GM06990 (cell line): Measurements from ENCODE around the gene MPIG6B.

Source experiments
- DNase-seq: peaks from one replicate; pipeline ENCODE4 v3.0.0-alpha.2; 2011; ENCODE audit not compliant: insufficient read length; ENCODE audit errors: extremely low read depth
- H3K27me3 ChIP-seq: replicated peaks from 2 replicates; pipeline ENCODE4 v1.6.0; 2011; ENCODE audit warnings: low read length; ENCODE audit not compliant: control insufficient read depth, insufficient read depth
- H3K36me3 ChIP-seq: 2 replicates; pipeline ENCODE4 v1.5.1; 2011; ENCODE audit warnings: low read length; ENCODE audit not compliant: control insufficient read depth, insufficient read depth
- H3K4me3 ChIP-seq: replicated peaks from 2 replicates; pipeline ENCODE4 v1.5.1; 2011; ENCODE audit warnings: low read depth, mild to moderate bottlenecking, control low read depth, low read length
- TF ChIP-seq, protein P1 (sequence below): IDR thresholded peaks from 2 replicates; pipeline ENCODE4 v1.5.1; 2011; ENCODE audit warnings: low read length, control low read depth, mild to moderate bottlenecking, inconsistent platforms; ENCODE audit not compliant: insufficient read depth, poor library complexity, severe bottlenecking

Gene MPIG6B

DNA sequence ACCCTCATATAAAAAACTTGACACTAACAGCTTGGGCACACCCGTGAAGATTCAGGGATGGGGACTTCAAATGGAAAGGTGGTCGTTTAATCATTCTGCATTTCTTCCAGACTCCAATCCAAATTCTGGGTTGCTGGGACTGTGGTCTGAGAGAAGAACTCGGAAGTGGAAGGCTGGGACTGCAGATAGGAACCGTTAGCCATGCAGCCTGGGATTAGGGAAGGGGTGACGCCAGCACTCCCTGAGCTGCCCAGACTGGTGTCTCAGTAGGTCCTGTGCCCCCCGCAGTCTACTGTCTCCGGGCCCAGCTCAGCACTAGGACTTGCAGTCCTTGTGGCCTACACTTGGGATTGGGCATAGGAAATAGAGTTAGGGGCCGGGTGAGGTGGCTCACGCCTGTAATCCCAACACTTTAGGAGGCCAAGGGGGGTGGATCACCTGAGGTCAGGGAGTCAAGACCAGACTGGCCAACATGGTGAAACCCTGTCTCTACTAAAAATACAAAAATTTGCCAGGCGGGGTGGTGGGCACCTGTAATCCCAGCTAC lies 13.7 kb downstream of the MPIG6B start:
- H3K36me3 ChIP-seq: peaks cover 11% of the 10 kb centered on the region
- DNase-seq: no peak
- TF ChIP-seq, protein P1, sequence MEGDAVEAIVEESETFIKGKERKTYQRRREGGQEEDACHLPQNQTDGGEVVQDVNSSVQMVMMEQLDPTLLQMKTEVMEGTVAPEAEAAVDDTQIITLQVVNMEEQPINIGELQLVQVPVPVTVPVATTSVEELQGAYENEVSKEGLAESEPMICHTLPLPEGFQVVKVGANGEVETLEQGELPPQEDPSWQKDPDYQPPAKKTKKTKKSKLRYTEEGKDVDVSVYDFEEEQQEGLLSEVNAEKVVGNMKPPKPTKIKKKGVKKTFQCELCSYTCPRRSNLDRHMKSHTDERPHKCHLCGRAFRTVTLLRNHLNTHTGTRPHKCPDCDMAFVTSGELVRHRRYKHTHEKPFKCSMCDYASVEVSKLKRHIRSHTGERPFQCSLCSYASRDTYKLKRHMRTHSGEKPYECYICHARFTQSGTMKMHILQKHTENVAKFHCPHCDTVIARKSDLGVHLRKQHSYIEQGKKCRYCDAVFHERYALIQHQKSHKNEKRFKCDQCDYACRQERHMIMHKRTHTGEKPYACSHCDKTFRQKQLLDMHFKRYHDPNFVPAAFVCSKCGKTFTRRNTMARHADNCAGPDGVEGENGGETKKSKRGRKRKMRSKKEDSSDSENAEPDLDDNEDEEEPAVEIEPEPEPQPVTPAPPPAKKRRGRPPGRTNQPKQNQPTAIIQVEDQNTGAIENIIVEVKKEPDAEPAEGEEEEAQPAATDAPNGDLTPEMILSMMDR: no peak
- peak overlapping the region; percentile 84 for H3K4me3 ChIP-seq
- no peaks in the 10 kb centered on the region for H3K27me3 ChIP-seq

DNA sequence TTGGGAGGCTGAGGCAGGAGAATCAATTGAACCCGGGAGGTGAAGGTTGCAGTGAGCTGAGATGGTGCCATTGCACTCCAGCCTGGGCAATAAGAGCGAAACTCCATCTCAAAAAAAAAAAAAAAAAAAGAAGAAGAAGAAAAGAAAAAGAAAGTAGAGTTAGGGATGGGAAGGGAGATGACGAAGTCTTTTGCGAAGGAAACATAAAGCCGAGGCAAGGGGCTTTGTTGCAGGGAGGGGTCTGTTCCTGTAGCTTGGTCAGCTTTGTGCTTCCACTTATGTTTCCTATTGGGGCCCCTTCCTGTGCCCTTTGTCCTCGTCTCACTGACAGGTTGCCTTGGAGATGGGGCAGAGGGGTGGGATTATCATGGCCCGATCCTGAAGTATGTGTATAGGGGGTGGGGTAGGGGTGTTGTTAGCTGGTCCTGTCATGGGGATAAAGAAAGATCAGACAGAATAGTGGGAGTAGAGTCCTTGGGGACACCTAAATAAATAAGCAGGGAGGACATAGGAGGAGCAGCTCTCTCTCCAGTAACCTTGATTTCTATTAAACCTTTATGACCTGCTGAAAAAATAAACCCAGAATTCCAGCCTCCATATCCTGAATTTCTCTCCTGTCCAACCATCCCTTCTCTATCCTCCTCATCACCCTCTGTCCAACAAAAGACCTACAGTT lies 14.3 kb downstream of the MPIG6B start:
- TF ChIP-seq, protein P1: no peak
- peaks cover 9% of the 10 kb centered on the region for H3K36me3 ChIP-seq
- H3K27me3 ChIP-seq: no peaks in the 10 kb centered on the region
- no peak for DNase-seq
- peak overlapping the region; percentile 15; the same call in 1 of the 2 replicates for H3K4me3 ChIP-seq

DNA sequence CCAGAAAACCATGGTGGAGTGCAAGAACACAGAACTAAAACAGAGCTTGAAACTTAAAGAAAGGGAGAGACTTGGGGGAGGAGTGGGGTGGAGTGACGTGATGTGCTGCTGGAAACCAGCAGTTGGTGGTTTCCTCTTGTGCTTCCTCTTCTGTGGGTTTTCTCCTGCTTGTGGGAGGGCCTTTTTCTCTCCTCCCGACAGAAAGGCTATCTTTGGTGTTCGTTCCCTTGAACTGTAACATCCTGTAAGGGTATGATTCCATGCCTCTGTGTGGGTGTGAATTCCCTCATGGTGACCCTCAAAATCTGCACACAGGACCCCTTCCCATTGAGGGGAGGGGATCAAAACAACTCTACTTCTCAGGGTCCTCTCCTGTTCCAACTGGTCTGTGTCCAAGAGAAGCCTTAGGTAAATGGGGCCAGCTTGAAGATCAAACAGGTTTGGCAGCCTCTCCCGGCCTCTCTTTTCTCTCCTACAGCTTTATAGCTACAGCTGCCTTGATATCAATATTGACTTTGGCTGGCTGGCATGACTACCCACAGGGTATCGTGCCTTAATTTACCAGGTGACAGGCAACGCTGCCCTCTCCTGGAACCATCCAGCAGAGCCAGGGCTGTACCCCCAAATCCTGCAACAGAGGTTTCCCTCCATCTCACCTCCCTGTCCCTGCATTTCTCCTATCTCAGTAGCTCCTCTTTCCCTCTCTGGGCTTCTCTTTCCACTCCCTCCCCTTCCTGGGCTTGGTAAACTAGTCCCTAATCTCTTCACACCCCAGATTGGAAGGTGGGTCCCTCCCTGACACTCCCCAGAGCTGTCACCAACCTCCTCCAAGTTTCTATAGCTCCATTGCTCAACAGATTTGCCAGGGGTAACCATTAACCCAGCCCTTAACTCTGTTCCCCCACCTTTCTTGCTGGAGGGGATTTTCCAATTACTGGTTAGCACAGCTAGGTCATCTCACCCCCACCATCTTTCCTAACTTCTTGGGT lies 15.1 kb downstream of the MPIG6B start:
- DNase-seq: peak; percentile 47
- TF ChIP-seq, protein P1: peak; percentile 43

DNA sequence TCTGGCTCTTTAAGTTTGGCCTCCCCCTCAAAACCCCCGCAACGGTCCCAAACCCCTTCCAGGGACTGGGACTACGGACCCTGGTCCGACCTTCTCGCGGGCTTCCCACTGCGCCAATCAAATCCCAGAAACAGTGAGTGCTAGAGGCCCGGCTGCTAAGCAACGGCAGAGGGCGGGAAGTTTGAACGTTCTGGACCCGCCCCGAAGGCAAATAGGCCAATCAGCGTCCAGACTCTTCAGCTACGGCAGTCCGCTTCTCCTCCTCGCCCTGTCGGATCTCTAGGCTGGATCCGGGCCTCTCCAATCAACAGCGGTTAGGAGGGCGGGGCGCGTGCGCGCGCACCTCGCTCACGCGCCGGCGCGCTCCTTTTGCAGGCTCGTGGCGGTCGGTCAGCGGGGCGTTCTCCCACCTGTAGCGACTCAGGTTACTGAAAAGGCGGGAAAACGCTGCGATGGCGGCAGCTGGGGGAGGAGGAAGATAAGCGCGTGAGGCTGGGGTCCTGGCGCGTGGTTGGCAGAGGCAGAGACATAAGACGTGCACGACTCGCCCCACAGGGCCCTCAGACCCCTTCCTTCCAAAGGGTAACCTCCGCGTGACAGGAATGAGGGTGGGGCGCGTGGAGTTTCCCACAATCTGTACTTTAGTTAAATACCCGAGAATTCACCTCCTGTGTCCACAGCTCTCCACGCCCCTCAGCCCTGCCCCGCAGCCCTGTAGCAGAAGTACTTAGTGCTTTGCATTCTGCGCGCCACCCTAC lies 16.6 kb downstream of the MPIG6B start, which contains the start of gene MSH5:
TSS of gene MSH5 (plus strand) at position 367 of the 758 bp plus-strand sequence. CDS start 462 bp downstream, outside the sequence.
- peak within 1 kb of the TSS; percentile 91 for H3K4me3 ChIP-seq
- TF ChIP-seq, protein P1: no peak
- no peaks in the 10 kb centered on the region for H3K27me3 ChIP-seq
- DNase-seq: peak; percentile 100
- peaks cover 6% of the 10 kb centered on the region for H3K36me3 ChIP-seq

More for the DNA sequence above, 15.1 kb downstream of the MPIG6B start:
- H3K36me3 ChIP-seq: peaks cover 12% of the 10 kb centered on the region
- H3K27me3 ChIP-seq: no peaks in the 10 kb centered on the region
- H3K4me3 ChIP-seq: peak overlapping the region; percentile 45

DNA sequence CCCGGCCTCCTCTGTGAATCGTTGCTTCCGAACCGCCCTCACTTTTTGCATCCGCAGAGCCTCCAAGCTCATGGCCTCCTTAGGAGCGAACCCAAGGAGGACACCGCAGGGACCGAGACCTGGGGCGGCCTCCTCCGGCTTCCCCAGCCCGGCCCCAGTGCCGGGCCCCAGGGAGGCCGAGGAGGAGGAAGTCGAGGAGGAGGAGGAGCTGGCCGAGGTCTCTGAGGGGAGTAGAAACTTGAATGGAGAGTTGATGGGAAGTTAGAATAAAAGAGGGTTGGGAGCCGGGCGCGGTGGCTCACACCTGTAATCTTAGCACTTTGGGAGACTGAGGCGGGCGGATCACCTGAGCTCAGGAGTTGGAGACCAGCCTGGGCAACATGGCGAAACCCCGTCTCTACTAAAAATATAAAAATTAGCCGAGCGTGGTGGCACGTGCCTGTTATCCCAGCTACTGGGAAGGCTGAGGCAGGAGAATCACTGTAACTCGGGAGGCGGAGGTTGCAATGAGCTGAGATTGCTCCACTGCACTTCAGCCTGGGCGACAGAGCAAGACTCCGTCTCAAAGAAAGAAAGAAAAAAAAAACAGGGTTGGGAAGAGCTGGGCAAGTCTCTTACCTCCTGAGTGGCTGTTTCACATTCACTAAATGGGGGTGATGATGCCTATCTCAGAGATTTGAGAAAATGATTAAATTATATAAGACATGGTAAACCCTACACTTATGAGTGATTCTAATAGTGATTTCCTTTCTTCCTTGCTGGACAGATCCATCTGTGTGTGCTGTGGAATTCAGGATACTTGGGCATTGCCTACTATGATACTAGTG lies 17.4 kb downstream of the MPIG6B start:
- Histone ChIP-seq H3K36me3 (peaks cover 6% of the 10 kb centered on the region), H3K4me3 (peak overlapping the region; percentile 91), H3K27me3 (no peaks in the 10 kb centered on the region)
- TF ChIP-seq, protein P1: no peak
- DNase-seq: no peak
